ENCODE results near the gene PARG.
"Not testable (repeated sequence)": the region's sequence is repeated elsewhere in the genome, so short reads cannot be mapped to it uniquely, and the experiment has no call there.

PARG gene

GRCh38 chr10:49941447-49942338 lies at the start of gene PARG, which contains the start of gene TIMM23B:
PARG (minus strand) TSS chr10:49942027; CDS start chr10:49941725, 302 bp downstream.
TIMM23B (plus strand) TSS chr10:49942053; CDS start chr10:49942195, 142 bp downstream.
- DNase-seq (ENCODE audit: low spot score in 2 of 2): peak; percentile 63 to 82
- H3K4me1 ChIP-seq; H3K27me3 ChIP-seq (ENCODE audit: low read depth); H3K36me3 ChIP-seq (replicated peaks); H3K9me3 ChIP-seq; in situ Hi-C loops (cut with MboI; ENCODE audit: low sequenced_read_pairs): not testable (repeated sequence)
- H3K4me3 ChIP-seq: peak within 1 kb of the TSS; percentile 75

- H3K4me3 ChIP-seq; in situ Hi-C loops (cut with MboI; ENCODE audit: low sequenced_read_pairs): not testable (repeated sequence)
These were observed 46.5 kb upstream of the PARG start, which contains the start of gene AGAP6 for GRCh38 chr10:49988376-49988775. AGAP6 (plus strand) TSS chr10:49988406; CDS start chr10:49988716, 310 bp downstream.

GRCh38 chr10:49987207-49987606 lies 45.4 kb upstream of the PARG start:
- H3K9me3 ChIP-seq; in situ Hi-C loops (cut with MboI; ENCODE audit: low sequenced_read_pairs); H3K4me1 ChIP-seq; H3K27me3 ChIP-seq (ENCODE audit: low read depth); H3K4me3 ChIP-seq; H3K36me3 ChIP-seq (replicated peaks); DNase-seq (ENCODE audit: low spot score in 2 of 2): not testable (repeated sequence)

More at GRCh38 chr10:49988376-49988775, 46.5 kb upstream of the PARG start, which contains the start of gene AGAP6:
- H3K36me3 ChIP-seq (replicated peaks); H3K9me3 ChIP-seq; H3K27me3 ChIP-seq (ENCODE audit: low read depth); H3K4me1 ChIP-seq; DNase-seq (ENCODE audit: low spot score in 2 of 2): not testable (repeated sequence)

GRCh38 chr10:49977756-49978155 lies 35.9 kb upstream of the PARG start:
- H3K4me3 ChIP-seq; DNase-seq (ENCODE audit: low spot score in 2 of 2); H3K27me3 ChIP-seq (ENCODE audit: low read depth); H3K9me3 ChIP-seq; H3K4me1 ChIP-seq; H3K36me3 ChIP-seq (replicated peaks); in situ Hi-C loops (cut with MboI; ENCODE audit: low sequenced_read_pairs): not testable (repeated sequence)

GRCh38 chr10:49972094-49972493 lies 30.3 kb upstream of the PARG start:
- H3K4me1 ChIP-seq; H3K36me3 ChIP-seq (replicated peaks); H3K9me3 ChIP-seq; in situ Hi-C loops (cut with MboI; ENCODE audit: low sequenced_read_pairs); H3K27me3 ChIP-seq (ENCODE audit: low read depth); DNase-seq (ENCODE audit: low spot score in 2 of 2); H3K4me3 ChIP-seq: not testable (repeated sequence)

GRCh38 chr10:49971466-49971865 lies 29.6 kb upstream of the PARG start:
- in situ Hi-C loops (cut with MboI; ENCODE audit: low sequenced_read_pairs); DNase-seq (ENCODE audit: low spot score in 2 of 2); H3K27me3 ChIP-seq (ENCODE audit: low read depth); H3K4me1 ChIP-seq; H3K9me3 ChIP-seq; H3K36me3 ChIP-seq (replicated peaks); H3K4me3 ChIP-seq: not testable (repeated sequence)

GRCh38 chr10:49970331-49970857 lies 28.6 kb upstream of the PARG start:
- H3K9me3 ChIP-seq; DNase-seq (ENCODE audit: low spot score in 2 of 2); H3K4me1 ChIP-seq; in situ Hi-C loops (cut with MboI; ENCODE audit: low sequenced_read_pairs); H3K36me3 ChIP-seq (replicated peaks); H3K27me3 ChIP-seq (ENCODE audit: low read depth); H3K4me3 ChIP-seq: not testable (repeated sequence)

GRCh38 chr10:49953122-49953521 lies 11.3 kb upstream of the PARG start:
- H3K4me3 ChIP-seq; H3K9me3 ChIP-seq; H3K27me3 ChIP-seq (ENCODE audit: low read depth); H3K36me3 ChIP-seq (replicated peaks); DNase-seq (ENCODE audit: low spot score in 2 of 2); in situ Hi-C loops (cut with MboI; ENCODE audit: low sequenced_read_pairs); H3K4me1 ChIP-seq: not testable (repeated sequence)

- H3K36me3 ChIP-seq (replicated peaks); DNase-seq (ENCODE audit: low spot score in 2 of 2); H3K4me1 ChIP-seq; H3K4me3 ChIP-seq; H3K27me3 ChIP-seq (ENCODE audit: low read depth); in situ Hi-C loops (cut with MboI; ENCODE audit: low sequenced_read_pairs); H3K9me3 ChIP-seq: not testable (repeated sequence)
These were observed 10.2 kb upstream of the PARG start for GRCh38 chr10:49952006-49952405.

- H3K36me3 ChIP-seq (replicated peaks); H3K4me1 ChIP-seq; H3K9me3 ChIP-seq; DNase-seq (ENCODE audit: low spot score in 2 of 2); in situ Hi-C loops (cut with MboI; ENCODE audit: low sequenced_read_pairs); H3K4me3 ChIP-seq; H3K27me3 ChIP-seq (ENCODE audit: low read depth): not testable (repeated sequence)
These were observed 6.9 kb upstream of the PARG start for GRCh38 chr10:49948737-49949136.

- H3K4me1 ChIP-seq; H3K27me3 ChIP-seq (ENCODE audit: low read depth); H3K36me3 ChIP-seq (replicated peaks); in situ Hi-C loops (cut with MboI; ENCODE audit: low sequenced_read_pairs); DNase-seq (ENCODE audit: low spot score in 2 of 2); H3K4me3 ChIP-seq; H3K9me3 ChIP-seq: not testable (repeated sequence)
These were observed 6.3 kb upstream of the PARG start for GRCh38 chr10:49948142-49948541.

- H3K27me3 ChIP-seq (ENCODE audit: low read depth); in situ Hi-C loops (cut with MboI; ENCODE audit: low sequenced_read_pairs); H3K4me1 ChIP-seq; H3K36me3 ChIP-seq (replicated peaks); H3K9me3 ChIP-seq; DNase-seq (ENCODE audit: low spot score in 2 of 2); H3K4me3 ChIP-seq: not testable (repeated sequence)
These were observed 1.8 kb upstream of the PARG start for GRCh38 chr10:49943607-49944006.

- H3K27me3 ChIP-seq (ENCODE audit: low read depth); in situ Hi-C loops (cut with MboI; ENCODE audit: low sequenced_read_pairs); H3K36me3 ChIP-seq (replicated peaks); H3K9me3 ChIP-seq; H3K4me1 ChIP-seq; DNase-seq (ENCODE audit: low spot score in 2 of 2): not testable (repeated sequence)
- peak overlapping the region; percentile 75 for H3K4me3 ChIP-seq
These were observed 495 bp upstream of the PARG start for GRCh38 chr10:49942339-49942705.

- in situ Hi-C loops (cut with MboI; ENCODE audit: low sequenced_read_pairs); H3K4me1 ChIP-seq; DNase-seq (ENCODE audit: low spot score in 2 of 2); H3K27me3 ChIP-seq (ENCODE audit: low read depth); H3K36me3 ChIP-seq (replicated peaks); H3K9me3 ChIP-seq; H3K4me3 ChIP-seq: not testable (repeated sequence)
These were observed 9.7 kb downstream of the PARG start for GRCh38 chr10:49931959-49932728.

All from HAP-1 (cell line).